ENCODE measurements around the gene JARID2. TPM values are rescaled to one million over a fixed set of nuclear protein-coding genes. Genes with fewer than 3 reads are reported as not detected.

JARID2 gene
- total and polyA plus RNA-seq, 9 of the 15 experiments (the other 6 are each of a cell fraction or from before 2014, with no cell fraction given) = 5.0 to 29.0 (median 15.6) TPM

- no TSS peak for BruUV-seq (replicated peaks)
These were observed 212.2 kb downstream of the JARID2 start for GRCh38 chr6:15458021-15458459.

GRCh38 chr6:15460110-15460727, 214.3 kb downstream of the JARID2 start:
- ChIA-PET CTCF (ENCODE audit: low intra/inter-chr PET ratio) (interaction anchor here (0.6 kb wide), 1 partner anchor 1454 kb away, joined by 3 read pairs; no protein-coding TSS in a partner anchor), POLR2A (no interaction called here)
- ATAC-seq (no peak), DNase-seq (ENCODE audit: extremely low read depth in 1 of 4, low spot score in 3 of 4) (no peak), FAIRE-seq (no peak)
- Histone ChIP-seq H3K4me3 (no peak overlapping the region), H3K9ac (ENCODE audit: insufficient read depth in 1 of 2, low read depth in 2 of 2, low read length in 2 of 2) (no peak overlapping the region), H3K9me1 (ENCODE audit: control insufficient read depth, insufficient read depth, low read length) (no peaks in the 10 kb centered on the region), H3K4me2 (ENCODE audit: insufficient read depth, low read length) (no peak overlapping the region), H3K27ac (ENCODE audit: extremely low read depth, low read depth, low read length) (no peak overlapping the region), H3K36me3 (ENCODE audit: control insufficient read depth, insufficient read depth, low read length) (no peaks in the 10 kb centered on the region), H3K4me1 (replicated peaks in 1 of 2; ENCODE audit: control insufficient read depth in 2 of 2, insufficient read depth in 2 of 2, low read length in 2 of 2) (no peaks in the 10 kb centered on the region), H2AFZ (ENCODE audit: low read depth, low read length) (no peak overlapping the region), H3K9me3 (replicated peaks; ENCODE audit: control insufficient read depth, insufficient read depth, low read depth, low read length) (no peaks in the 10 kb centered on the region), H3K79me2 (ENCODE audit: control insufficient read depth, insufficient read depth, low read length) (peaks cover 24% of the 10 kb centered on the region), H4K20me1 (replicated peaks; ENCODE audit: control insufficient read depth, insufficient read depth, low read length) (peaks cover 19% of the 10 kb centered on the region), H3K27me3 (ENCODE audit: control insufficient read depth in 2 of 2, insufficient read depth in 2 of 2, low read length in 2 of 2) (no peaks in the 10 kb centered on the region)
- WGBS (ENCODE audit: insufficient coverage, low coverage, missing lambda C conversion rate) = 80% methylated on average over 4 of the region's 4 CpGs
- in situ Hi-C loops (cut with MboI) = no loop called here
- TF ChIP-seq BHLHE40 (IDR thresholded peaks at IDR 0.05; ENCODE audit: low read length) = no peak
- TF ChIP-seq CLOCK (CRISPR knock-in tag; IDR thresholded peaks at IDR 0.05; ENCODE audit: borderline replicate concordance) = no peak
- TF ChIP-seq ZNF79 (CRISPR knock-in tag; IDR thresholded peaks at IDR 0.05; ENCODE audit: low read depth) = no peak
- no peak for TF ChIP-seq ZNF184 (CRISPR knock-in tag; IDR thresholded peaks at IDR 0.05)
- no peak for TF ChIP-seq ZFP36 (IDR thresholded peaks at IDR 0.05; ENCODE audit: low read depth, low read length, partially characterized antibody)
- TF ChIP-seq KDM4B (IDR thresholded peaks at IDR 0.05; ENCODE audit: borderline replicate concordance in 2 of 2, low read depth in 1 of 2) = no peak
- TF ChIP-seq SOX6 (IDR thresholded peaks at IDR 0.05) = no peak
- no peak for TF ChIP-seq CC2D1A (IDR thresholded peaks at IDR 0.05)
- intact Hi-C loops (cut with micrococcal nuclease) = no loop called here
- BruUV-seq (replicated peaks) = no TSS peak

More at GRCh38 chr6:15458021-15458459, 212.2 kb downstream of the JARID2 start:
- Histone ChIP-seq H3K79me2 (ENCODE audit: control insufficient read depth, insufficient read depth, low read length) (peaks cover 13% of the 10 kb centered on the region; the same call in 2 of the 3 replicates), H3K9me1 (ENCODE audit: control insufficient read depth, insufficient read depth, low read length) (no peaks in the 10 kb centered on the region), H3K9me3 (replicated peaks; ENCODE audit: control insufficient read depth, insufficient read depth, low read depth, low read length) (no peaks in the 10 kb centered on the region), H3K4me1 (replicated peaks in 1 of 2; ENCODE audit: control insufficient read depth in 2 of 2, insufficient read depth in 2 of 2, low read length in 2 of 2) (no peaks in the 10 kb centered on the region), H3K9ac (ENCODE audit: insufficient read depth in 1 of 2, low read depth in 2 of 2, low read length in 2 of 2) (no peak overlapping the region), H2AFZ (ENCODE audit: low read depth, low read length) (no peak overlapping the region), H3K27me3 (ENCODE audit: control insufficient read depth in 2 of 2, insufficient read depth in 2 of 2, low read length in 2 of 2) (no peaks in the 10 kb centered on the region), H3K4me3 (no peak overlapping the region), H4K20me1 (replicated peaks; ENCODE audit: control insufficient read depth, insufficient read depth, low read length) (peaks cover 16% of the 10 kb centered on the region; the same call in 1 of the 2 replicates), H3K36me3 (ENCODE audit: control insufficient read depth, insufficient read depth, low read length) (peaks cover 17% of the 10 kb centered on the region; the same call in 2 of the 3 replicates), H3K4me2 (ENCODE audit: insufficient read depth, low read length) (no peak overlapping the region), H3K27ac (ENCODE audit: extremely low read depth, low read depth, low read length) (no peak overlapping the region)
- POLR2A ChIA-PET = no interaction called here
- in situ Hi-C loops (cut with MboI) = no loop called here
- no peak for TF ChIP-seq TCF7 (IDR thresholded peaks at IDR 0.05; ENCODE audit: borderline replicate concordance)
- no peak for TF ChIP-seq MBD2 (IDR thresholded peaks at IDR 0.05; ENCODE audit: borderline replicate concordance, low read depth)
- ATAC-seq (no peak), FAIRE-seq (no peak), DNase-seq (ENCODE audit: extremely low read depth in 1 of 4, low spot score in 3 of 4) (no peak)
- intact Hi-C loops (cut with micrococcal nuclease) = no loop called here
- 85% methylated on average over 14 of the region's 14 CpGs for WGBS (ENCODE audit: insufficient coverage, low coverage, missing lambda C conversion rate)
- CTCF ChIA-PET (ENCODE audit: low intra/inter-chr PET ratio) = interaction anchor here (0.6 kb wide), 1 partner anchor 1635 kb away, joined by 6 read pairs; no protein-coding TSS in a partner anchor

Measured in K562 (cell line).